Fibroblast of skin of left biceps (primary cell): ENCODE results near the gene KHSRP.
A peak's percentile ranks its signal among the peaks of the same experiment; 100 is the strongest.

ENCODE experiments used
- DNase-seq, 2 experiments: peaks; one replicate each; pipeline ENCODE4 v3.0.0-alpha.2; 2013; ENCODE audit warnings: low read depth in 2 of 2

Gene KHSRP

GRCh38 chr19:6392221-6393073 is 32.2 kb downstream of the KHSRP start:
- DNase-seq: no peak

GRCh38 chr19:6387372-6387771 is 37.2 kb downstream of the KHSRP start:
- no peak for DNase-seq

GRCh38 chr19:6384381-6384780 is 40.2 kb downstream of the KHSRP start:
- no peak for DNase-seq

GRCh38 chr19:6383188-6383587 is 41.4 kb downstream of the KHSRP start:
- DNase-seq: no peak

GRCh38 chr19:6381030-6381750 is 43.4 kb downstream of the KHSRP start:
- DNase-seq: no peak

- no peak for DNase-seq
These were observed 44.9 kb downstream of the KHSRP start for GRCh38 chr19:6379744-6380143.

- DNase-seq: no peak
These were observed 46.1 kb downstream of the KHSRP start for GRCh38 chr19:6378486-6378885.

GRCh38 chr19:6378041-6378440 is 46.6 kb downstream of the KHSRP start:
- peak; percentile 23 for DNase-seq

GRCh38 chr19:6376512-6377190 is 48.0 kb downstream of the KHSRP start:
- DNase-seq: no peak

GRCh38 chr19:6375411-6376010 is 49.1 kb downstream of the KHSRP start, which contains the start of gene PSPN:
TSS of gene PSPN (minus strand) at chr19:6375933. CDS start at chr19:6375849, 84 bp downstream.
- no peak for DNase-seq

GRCh38 chr19:6374711-6375410 is 49.8 kb downstream of the KHSRP start:
- no peak for DNase-seq

GRCh38 chr19:6374161-6374709 is 50.4 kb downstream of the KHSRP start:
- no peak for DNase-seq

- DNase-seq: no peak
These were observed 50.9 kb downstream of the KHSRP start for GRCh38 chr19:6373813-6374108.

GRCh38 chr19:6373096-6373812 is 51.4 kb downstream of the KHSRP start:
- DNase-seq: peak; percentile 95 to 96

GRCh38 chr19:6372594-6373095 is 52.0 kb downstream of the KHSRP start, which contains the start of gene ALKBH7:
TSS of gene ALKBH7 (plus strand) at chr19:6372794. CDS start at chr19:6372821, 27 bp downstream.
- peak; percentile 99 to 100 for DNase-seq

- DNase-seq: no peak
These were observed 60.3 kb downstream of the KHSRP start for GRCh38 chr19:6364353-6364752.
